Left lung (tissue), 10 donors: Measurements from ENCODE around the gene FRYL. TPM values are rescaled to one million over a fixed set of nuclear protein-coding genes. Genes with fewer than 3 reads are reported as not detected.

ENCODE experiments used
- ATAC-seq: fragments of 200-7000 bp; cut with Tn5 transposase; one replicate; pipeline ENCODE4 v1.9.1; 2020; ENCODE audit warnings: moderate library complexity
- DNase-seq, 4 donors: peaks; one replicate each; pipeline ENCODE4 v3.0.0-alpha.2; 2013 to 2020
- H3K27ac ChIP-seq, 2 donors: fragments of 200-600 bp; sonication (generic) in 1 of 2; one replicate each; pipeline versions ENCODE4 v1.5.0 to v1.8.0; 2020 to 2021
- H3K27me3 ChIP-seq, 2 donors: fragments of 200-600 bp; sonication (generic) in 1 of 2; one replicate each; pipeline versions ENCODE4 v1.5.0 to v1.8.0; 2020 to 2021
- H3K36me3 ChIP-seq, 2 donors: fragments of 200-600 bp; sonication (generic) in 1 of 2; one replicate each; pipeline versions ENCODE4 v1.5.0 to v1.8.0; 2020 to 2021
- H3K4me1 ChIP-seq, 2 donors: fragments of 200-600 bp; one replicate each; pipeline ENCODE4 v1.8.0; 2021
- H3K4me3 ChIP-seq, 2 donors: fragments of 200-600 bp; sonication (generic) in 1 of 2; one replicate each; pipeline versions ENCODE4 v1.5.0 to v1.8.0; 2020 to 2021; ENCODE audit warnings: mild to moderate bottlenecking in 1 of 2
- H3K9me3 ChIP-seq, 2 donors: fragments of 200-600 bp; sonication (generic) in 1 of 2; one replicate each; pipeline versions ENCODE4 v1.5.0 to v1.8.0; 2020 to 2021
- CTCF ChIP-seq, 2 donors: fragments of 200-600 bp; sonication (generic) in 1 of 2; IDR thresholded peaks; one replicate each; pipeline versions ENCODE4 v1.5.0 to v1.8.0; 2021; ENCODE audit warnings: antibody characterized with exemption in 2 of 2
- intact Hi-C, 2 donors: fragments of 100-400 bp; cut with DNase I; formaldehyde crosslinking; loops; one replicate each; pipeline versions ENCODE4 v1.11.2 to v1.14.2; 2022
- polyA plus RNA-seq, 6 donors: library from polyadenylated mRNA; unstranded; fragments of 120-200 nt; gene quantifications; one replicate each; pipeline ENCODE4 v1.2.1, GENCODE V29; 2013; ENCODE audit not compliant: insufficient read length in 6 of 6
- total RNA-seq, 2 donors: library from RNA; stranded (reverse); fragmentation: NEBNext Ultra II Directional; extraction: Animal tissue kit (Norgen Biotek cat#: 25700); gene quantifications; one replicate each; pipeline ENCODE4 v1.2.1, GENCODE V29; 2021
- donor health status: DM: no; HTN: yes; CAD: no.
- donor health status: DM: no; HTN: no; CAD: no.

The FRYL gene
- total and polyA plus RNA-seq, 8 donors = 41.9 to 72.7 (median 50.3) TPM

GRCh38 chr4:48491514-48492176, 288.4 kb downstream of the FRYL start:
- ATAC-seq = no peak
- intact Hi-C loops = no loop called here
- Histone ChIP-seq H3K9me3 (no peaks in the 10 kb centered on the region), H3K27ac (no peak overlapping the region), H3K27me3 (peaks cover 53 to 58% of the 10 kb centered on the region in 2 donors), H3K4me3 (no peak overlapping the region), H3K36me3 (peaks cover 0 to 2% of the 10 kb centered on the region in 2 donors), H3K4me1 (peaks cover 0 to 19% of the 10 kb centered on the region in 2 donors)
- TF ChIP-seq CTCF (IDR thresholded peaks at IDR 0.05) = no peak
- peak in 1 of 4 donors; percentile 78 for DNase-seq

- Histone ChIP-seq H3K9me3 (no peaks in the 10 kb centered on the region), H3K27me3 (peaks cover 60 to 66% of the 10 kb centered on the region in 2 donors), H3K4me3 (peak overlapping the region in 1 of 2 donors; percentile 25), H3K4me1 (peaks cover 0 to 19% of the 10 kb centered on the region in 2 donors), H3K27ac (no peak overlapping the region), H3K36me3 (no peaks in the 10 kb centered on the region)
- TF ChIP-seq CTCF (IDR thresholded peaks at IDR 0.05) = no peak
- intact Hi-C loops = no loop called here
- ATAC-seq = no peak
- DNase-seq = peak in 1 of 4 donors; percentile 73
These were observed 289.2 kb downstream of the FRYL start for GRCh38 chr4:48490680-48491513.

GRCh38 chr4:48490012-48490679, 289.9 kb downstream of the FRYL start, which contains the start of gene ZAR1:
Gene ZAR1, plus strand, starts transcription at chr4:48490252. Its CDS starts 40 bp downstream, at chr4:48490292.
- DNase-seq = peak in 1 of 4 donors; percentile 82
- Histone ChIP-seq H3K27ac (no peak within 1 kb of the TSS), H3K9me3 (no peaks in the 10 kb centered on the region), H3K36me3 (no peaks in the 10 kb centered on the region), H3K4me3 (peak within 1 kb of the TSS; percentile 8 to 25), H3K27me3 (peaks cover 66 to 73% of the 10 kb centered on the region in 2 donors), H3K4me1 (peaks cover 0 to 19% of the 10 kb centered on the region in 2 donors)
- TF ChIP-seq CTCF (IDR thresholded peaks at IDR 0.05) = no peak
- intact Hi-C loops = no loop called here
- ATAC-seq = peak; percentile 11

- no peaks in the 10 kb centered on the region for H3K36me3 ChIP-seq
- intact Hi-C loops = no loop called here
- peak in 1 of 4 donors; percentile 62 for DNase-seq
- TF ChIP-seq CTCF (IDR thresholded peaks at IDR 0.05) = no peak
- H3K4me3 ChIP-seq = peak overlapping the region in 1 of 2 donors; percentile 25
- no peak for ATAC-seq
- H3K4me1 ChIP-seq = peaks cover 0 to 19% of the 10 kb centered on the region in 2 donors
- no peaks in the 10 kb centered on the region for H3K9me3 ChIP-seq
- no peak overlapping the region for H3K27ac ChIP-seq
- H3K27me3 ChIP-seq = peaks cover 71 to 78% of the 10 kb centered on the region in 2 donors
These were observed 290.4 kb downstream of the FRYL start for GRCh38 chr4:48489683-48490011.
